ENCODE results near the gene DFFB.

Gene DFFB

GRCh38 chr1:3886106-3886670 is 28.9 kb downstream of the DFFB start:
- TF ChIP-seq CREB1 (IDR thresholded peaks at IDR 0.05; ENCODE audit: low read depth) (no peak), ZBTB7A (IDR thresholded peaks at IDR 0.05; ENCODE audit: low read depth) (no peak), FOXM1 (IDR thresholded peaks at IDR 0.05; ENCODE audit: borderline replicate concordance, low read depth) (no peak), USF1 (IDR thresholded peaks at IDR 0.05) (no peak), TCF12 (IDR thresholded peaks at IDR 0.05; ENCODE audit: low read depth) (no peak), MAX (IDR thresholded peaks at IDR 0.05) (no peak), YY1 (IDR thresholded peaks at IDR 0.05; ENCODE audit: low read depth) (no peak), TAF1 (IDR thresholded peaks at IDR 0.05; ENCODE audit: low read depth) (no peak), REST (IDR thresholded peaks at IDR 0.05; ENCODE audit: low read depth) (no peak), RAD21 (IDR thresholded peaks at IDR 0.05; ENCODE audit: low read depth) (no peak), EP300 (IDR thresholded peaks at IDR 0.05; ENCODE audit: borderline replicate concordance) (no peak), EGR1 (IDR thresholded peaks at IDR 0.05) (no peak), TEAD4 (IDR thresholded peaks at IDR 0.05) (no peak), NFIC (IDR thresholded peaks at IDR 0.05) (no peak), CEBPB (IDR thresholded peaks at IDR 0.05) (no peak)

- TF ChIP-seq REST (IDR thresholded peaks at IDR 0.05; ENCODE audit: low read depth) (no peak), ZBTB7A (IDR thresholded peaks at IDR 0.05; ENCODE audit: low read depth) (no peak)
Measured at GRCh38 chr1:3886691-3887090, 29.4 kb downstream of the DFFB start.

- no peak for TF ChIP-seq MAX (IDR thresholded peaks at IDR 0.05)
- no peak for TF ChIP-seq NFIC (IDR thresholded peaks at IDR 0.05)
- TF ChIP-seq EP300 (IDR thresholded peaks at IDR 0.05; ENCODE audit: borderline replicate concordance): no peak
- TF ChIP-seq REST (IDR thresholded peaks at IDR 0.05; ENCODE audit: low read depth): no peak
- no peak for TF ChIP-seq TEAD4 (IDR thresholded peaks at IDR 0.05)
- TF ChIP-seq FOXM1 (IDR thresholded peaks at IDR 0.05; ENCODE audit: borderline replicate concordance, low read depth): no peak
- no peak for TF ChIP-seq USF1 (IDR thresholded peaks at IDR 0.05)
- no peak for TF ChIP-seq ZBTB7A (IDR thresholded peaks at IDR 0.05; ENCODE audit: low read depth)
- no peak for TF ChIP-seq EGR1 (IDR thresholded peaks at IDR 0.05)
- TF ChIP-seq CREB1 (IDR thresholded peaks at IDR 0.05; ENCODE audit: low read depth): no peak
- no peak for TF ChIP-seq TAF1 (IDR thresholded peaks at IDR 0.05; ENCODE audit: low read depth)
- no peak for TF ChIP-seq YY1 (IDR thresholded peaks at IDR 0.05; ENCODE audit: low read depth)
- no peak for TF ChIP-seq TCF12 (IDR thresholded peaks at IDR 0.05; ENCODE audit: low read depth)
- TF ChIP-seq CEBPB (IDR thresholded peaks at IDR 0.05): no peak
Measured at GRCh38 chr1:3888301-3888700, 31.0 kb downstream of the DFFB start.

- TF ChIP-seq NFIC (IDR thresholded peaks at IDR 0.05): no peak
Measured at GRCh38 chr1:3889936-3890335, 32.7 kb downstream of the DFFB start.
